GM12878 (cell line): ENCODE measurements around the gene CLPTM1. TPM values are rescaled to one million over a fixed set of nuclear protein-coding genes. Genes with fewer than 3 reads are reported as not detected.

Source experiments
- ATAC-seq: fragments of 200-7000 bp; cut with Tn5 transposase; 3 replicates; pipeline ENCODE4 v1.9.1; 2020; ENCODE audit warnings: mild to moderate bottlenecking, moderate library complexity
- BruUV-seq: library from RNA; stranded (reverse); fragments of 400-500 nt; replicated peaks from 2 replicates; lab custom pipeline; 2021; lab: Mats Ljungman, UMichigan
- CTCF ChIA-PET: fragments of 300-600 bp; sonication (Branson Sonifier 250); formaldehyde crosslinking; extraction: SDS; loops from one replicate; lab custom pipeline; 2021; ENCODE audit warnings: inconsistent platforms; lab: Yijun Ruan, JAX
- POLR2A ChIA-PET: fragments of 350-600 bp; formaldehyde crosslinking; extraction: SDS; loops from one replicate; lab custom pipeline; 2021; ENCODE audit warnings: inconsistent platforms; lab: Charles Lee
- RAD21 ChIA-PET: fragments of 300-600 bp; sonication (Branson Sonifier 250); formaldehyde crosslinking; loops from one replicate; lab custom pipeline; 2023; ENCODE audit warnings: antibody characterized with exemption; ENCODE audit not compliant: unreplicated experiment; lab: Charles Lee
- SMC1A ChIA-PET: fragments of 300-600 bp; sonication (Branson Sonifier 250); formaldehyde crosslinking; loops from one replicate; lab custom pipeline; 2023; ENCODE audit not compliant: unreplicated experiment, uncharacterized antibody; lab: Charles Lee
- DNase-seq: peaks from one replicate; pipeline ENCODE4 v3.0.0-alpha.2; 2011; ENCODE audit warnings: low read depth, low spot score
- FAIRE-seq: peaks from 3 replicates; lab custom pipeline; 2011; peaks lifted over from hg19 to GRCh38; lab: Jason Lieb, UNC
- H2AFZ ChIP-seq: 2 replicates; pipeline ENCODE4 v1.6.0; 2011; ENCODE audit warnings: low read depth, low read length, control low read depth; ENCODE audit not compliant: control insufficient read depth
- H3K27ac ChIP-seq: 2 replicates; pipeline ENCODE4 v1.5.1; 2011; ENCODE audit warnings: control low read depth; ENCODE audit not compliant: control insufficient read depth, insufficient read depth
- H3K27me3 ChIP-seq, 2 experiments: replicated peaks in 1 of 2; 2 replicates each; pipeline versions ENCODE4 v1.6.0 to v1.6.1; 2011; ENCODE audit warnings: low read length in 1 of 2; ENCODE audit not compliant: control insufficient read depth in 2 of 2, insufficient read depth in 2 of 2
- H3K36me3 ChIP-seq, 2 experiments: 2 replicates each; pipeline ENCODE4 v1.5.1; 2011; ENCODE audit warnings: low read length in 1 of 2; ENCODE audit not compliant: control insufficient read depth in 2 of 2, insufficient read depth in 2 of 2
- H3K4me1 ChIP-seq: 2 replicates; pipeline ENCODE4 v1.6.1; 2011; ENCODE audit warnings: mild to moderate bottlenecking, low read length, moderate library complexity, mixed read lengths; ENCODE audit not compliant: control insufficient read depth, insufficient read depth
- H3K4me2 ChIP-seq: 2 replicates; pipeline ENCODE4 v1.6.0; 2011; ENCODE audit warnings: control low read depth; ENCODE audit not compliant: control insufficient read depth, insufficient read depth
- H3K4me3 ChIP-seq: fragments of 200-600 bp; sonication (generic); 2 replicates; pipeline ENCODE4 v1.5.1; 2016
- H3K79me2 ChIP-seq: 2 replicates; pipeline ENCODE4 v1.6.0; 2011; ENCODE audit warnings: low read length; ENCODE audit not compliant: control insufficient read depth, insufficient read depth
- H3K9ac ChIP-seq: 2 replicates; pipeline ENCODE4 v1.8.0; 2011; ENCODE audit warnings: low read length, control low read depth, mixed read lengths; ENCODE audit not compliant: control insufficient read depth, insufficient read depth
- H3K9me3 ChIP-seq: replicated peaks from 3 replicates; pipeline ENCODE4 v1.5.1; 2011; ENCODE audit warnings: mild to moderate bottlenecking, low read length; ENCODE audit not compliant: control insufficient read depth, insufficient read depth
- H4K20me1 ChIP-seq: 2 replicates; pipeline ENCODE4 v1.6.0; 2011; ENCODE audit not compliant: control insufficient read depth, insufficient read depth
- CBX3 ChIP-seq: fragments of 200-600 bp; sonication (generic); IDR thresholded peaks from 2 replicates; pipeline ENCODE4 v1.6.1; 2016; ENCODE audit warnings: low read depth, borderline replicate concordance
- CHD1 ChIP-seq: IDR thresholded peaks from 2 replicates; pipeline ENCODE4 v1.6.1; 2012; ENCODE audit warnings: low read depth, low read length, improper control_type of control experiment
- CHD4 ChIP-seq: fragments of 200-600 bp; sonication (generic); IDR thresholded peaks from 2 replicates; pipeline ENCODE4 v1.6.1; 2016; ENCODE audit warnings: mild to moderate bottlenecking
- CREB1 ChIP-seq: IDR thresholded peaks from 2 replicates; pipeline ENCODE4 v1.6.1; 2012; ENCODE audit warnings: low read depth, mild to moderate bottlenecking, inconsistent platforms
- EP300 ChIP-seq, 2 experiments: fragments of 150-350 bp in 1 of 2; IDR thresholded peaks; 2 replicates each; pipeline ENCODE4 v1.6.1; 2011 to 2012; ENCODE audit warnings: low read depth in 2 of 2, low read length in 2 of 2, borderline replicate concordance in 1 of 2, improper control_type of control experiment in 1 of 2, inconsistent platforms in 1 of 2; ENCODE audit not compliant: control insufficient read depth in 1 of 2
- GABPA ChIP-seq: IDR thresholded peaks from 2 replicates; pipeline ENCODE4 v1.6.1; 2014; ENCODE audit warnings: antibody characterized with exemption, low read depth, mild to moderate bottlenecking, inconsistent platforms
- HCFC1 ChIP-seq: fragments of 150-350 bp; IDR thresholded peaks from 2 replicates; pipeline ENCODE4 v1.6.1; 2014; ENCODE audit warnings: low read length
- NFIC ChIP-seq: IDR thresholded peaks from 2 replicates; pipeline ENCODE4 v1.6.1; 2012; ENCODE audit warnings: low read depth, mild to moderate bottlenecking, inconsistent platforms, low read length, moderate library complexity
- NR2F1 ChIP-seq: fragments of 450-650 bp; conservative IDR thresholded peaks from 2 replicates; pipeline ENCODE4 v1.6.1; 2017; ENCODE audit warnings: mild to moderate bottlenecking
- NRF1 ChIP-seq: conservative IDR thresholded peaks from 2 replicates; pipeline ENCODE4 v1.6.1; 2011; ENCODE audit warnings: mild to moderate bottlenecking, low read depth, low read length, improper control_type of control experiment
- POLR2AphosphoS5 ChIP-seq: IDR thresholded peaks from 2 replicates; pipeline ENCODE4 v1.6.1; 2011; ENCODE audit warnings: mild to moderate bottlenecking, low read length, inconsistent platforms
- RELA ChIP-seq: fragments of 450-650 bp; IDR thresholded peaks from 2 replicates; pipeline ENCODE4 v1.8.0; 2014; ENCODE audit warnings: borderline replicate concordance; ENCODE audit not compliant: partially characterized antibody
- SIN3A ChIP-seq: IDR thresholded peaks from 2 replicates; pipeline ENCODE4 v1.6.1; 2012; ENCODE audit warnings: low read depth, low read length, improper control_type of control experiment
- SMAD1 ChIP-seq: fragments of 450-650 bp; IDR thresholded peaks from 2 replicates; pipeline ENCODE4 v1.6.1; 2018; ENCODE audit warnings: mild to moderate bottlenecking, low read depth; ENCODE audit not compliant: partially characterized antibody
- SMAD5 ChIP-seq: IDR thresholded peaks from 2 replicates; pipeline ENCODE4 v1.6.1; 2016; ENCODE audit warnings: antibody characterized with exemption, low read depth
- SMARCA5 ChIP-seq: fragments of 450-650 bp; IDR thresholded peaks from 2 replicates; pipeline ENCODE4 v1.6.1; 2017; ENCODE audit warnings: mild to moderate bottlenecking
- SUZ12 ChIP-seq: fragments of 200-600 bp; sonication (generic); IDR thresholded peaks from one replicate; pipeline ENCODE4 v1.6.1; 2018; ENCODE audit warnings: antibody characterized with exemption, mild to moderate bottlenecking; ENCODE audit not compliant: unreplicated experiment
- TBL1XR1 ChIP-seq: IDR thresholded peaks from 2 replicates; pipeline ENCODE4 v1.6.1; 2012; ENCODE audit warnings: low read depth, low read length, improper control_type of control experiment
- ZBED1 ChIP-seq: IDR thresholded peaks from 2 replicates; pipeline ENCODE4 v1.6.1; 2016; ENCODE audit warnings: borderline replicate concordance
- WGBS: methylation state at CpG from one replicate; pipeline ENCODE4 v1.1.6; 2016; ENCODE audit warnings: low lambda C conversion rate; ENCODE audit not compliant: insufficient replicate concordance, insufficient coverage; ENCODE audit errors: missing lambda C conversion rate; 5-methylcytosine and 5-hydroxymethylcytosine counted together
- in situ Hi-C: fragments of 300-500 bp; cut with MboI; formaldehyde crosslinking; loops from 9 replicates; pipeline ENCODE4 v1.14.3; 2018; ENCODE audit warnings: mixed read lengths
- intact Hi-C: fragments of 100-400 bp; cut with micrococcal nuclease; formaldehyde crosslinking; loops from one replicate; pipeline ENCODE4 v1.14.2; 2022; ENCODE audit not compliant: unreplicated experiment
- polyA plus RNA-seq, 11 experiments: library from polyadenylated mRNA; depleted of rRNA in 4 of 11; unstranded in 6 of 11; stranded (reverse) in 5 of 11; fragments of >200 nt; fragmentation: Nextera tagmentation in 4 of 11; fragmentation: Illumina TruSeq in 1 of 11; extraction: Ambion mirVana in 4 of 11; extraction: Trizol in 1 of 11; gene quantifications; 1 replicate in 1 of 11; 2 replicates in 10 of 11; pipeline versions ENCODE4 v1.2.1 to v1.2.3, GENCODE V29; 2011 to 2016; ENCODE audit warnings: inconsistent platforms in 2 of 11, missing spikeins in 2 of 11, low read depth in 1 of 11
- total RNA-seq, 4 experiments: library from RNA; depleted of rRNA in 3 of 4; stranded (reverse); fragments of >200 nt in 3 of 4; fragmentation: Illumina TruSeq in 1 of 4; extraction: Trizol in 1 of 4; gene quantifications; 2 replicates each; pipeline versions ENCODE4 v1.2.1 to v1.2.3, GENCODE V29; 2013 to 2021
- TF ChIP-seq, protein P1 (sequence below): IDR thresholded peaks from 2 replicates; pipeline ENCODE4 v1.6.1; 2011; ENCODE audit warnings: borderline replicate concordance, low read depth, mild to moderate bottlenecking, moderate library complexity, mixed read lengths, low read length; ENCODE audit not compliant: insufficient read depth; ENCODE audit errors: extremely low read length

Gene CLPTM1
- total and polyA plus RNA-seq, 10 of the 15 experiments (the other 5 are each of a cell fraction or from before 2014, with no cell fraction given): 0.42 to 72.6 (median 35.2) TPM

DNA sequence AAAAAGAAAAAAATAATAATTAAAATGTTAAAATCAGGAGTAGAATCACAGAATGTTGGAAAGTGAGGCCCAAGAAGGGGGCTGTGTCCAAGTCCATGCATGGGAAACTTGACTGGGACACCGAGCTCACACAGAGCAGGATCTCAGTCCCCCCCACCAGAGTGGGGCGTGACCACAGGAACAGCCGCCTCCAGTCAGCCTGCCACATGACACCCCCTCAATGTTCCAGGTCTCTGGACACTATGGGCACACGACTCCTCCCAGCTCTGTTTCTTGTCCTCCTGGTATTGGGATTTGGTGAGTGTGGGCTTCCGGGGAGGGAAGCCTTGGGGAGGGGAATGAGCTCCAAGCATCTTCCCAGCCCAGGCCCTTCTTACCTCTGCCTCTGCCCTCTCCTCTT, 6.9 kb upstream of the CLPTM1 start:
- no peak for FAIRE-seq
- 52% methylated on average over 5 of the region's 5 CpGs for WGBS

DNA sequence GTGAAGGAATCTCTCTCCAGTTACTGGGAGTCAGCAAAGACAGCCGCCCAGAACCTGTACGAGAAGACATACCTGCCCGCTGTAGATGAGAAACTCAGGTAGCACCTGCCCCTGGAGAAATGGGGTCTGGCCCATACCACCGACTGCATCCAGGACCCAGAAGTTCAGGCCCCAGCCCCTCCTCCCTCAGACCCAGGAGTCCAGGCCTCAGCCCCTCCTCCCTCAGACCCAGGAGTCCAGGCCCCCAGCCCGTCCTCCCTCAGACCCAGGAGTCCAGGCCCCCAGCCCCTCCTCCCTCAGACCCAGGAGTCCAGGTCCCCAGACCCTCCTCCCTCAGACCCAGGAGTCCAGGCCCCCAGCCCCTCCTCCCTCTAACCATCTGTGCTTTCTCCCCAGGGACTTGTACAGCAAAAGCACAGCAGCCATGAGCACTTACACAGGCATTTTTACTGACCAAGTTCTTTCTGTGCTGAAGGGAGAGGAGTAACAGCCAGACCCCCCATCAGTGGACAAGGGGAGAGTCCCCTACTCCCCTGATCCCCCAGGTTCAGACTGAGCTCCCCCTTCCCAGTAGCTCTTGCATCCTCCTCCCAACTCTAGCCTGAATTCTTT, 6.3 kb upstream of the CLPTM1 start:
- no TSS peak for BruUV-seq
- Histone ChIP-seq H4K20me1 (no peaks in the 10 kb centered on the region), H3K9ac (no peak overlapping the region), H3K4me3 (no peak overlapping the region), H3K4me2 (no peak overlapping the region), H3K27me3 (no peaks in the 10 kb centered on the region), H3K79me2 (no peaks in the 10 kb centered on the region; the same call in 1 of the 2 replicates), H3K27ac (no peak overlapping the region), H3K9me3 (no peaks in the 10 kb centered on the region), H3K4me1 (peaks cover 8% of the 10 kb centered on the region), H2AFZ (no peak overlapping the region), H3K36me3 (no peaks in the 10 kb centered on the region)
- ChIA-PET POLR2A (no interaction called here), SMC1A (interaction anchor here (1.1 kb wide), 1 partner anchor 111 kb away, joined by 3 read pairs; no protein-coding TSS in a partner anchor), RAD21 (no interaction called here), CTCF (interaction anchor here (1.0 to 1.8 kb wide), 4 partner anchors 33 to 111 kb away, joined by 3 to 4 read pairs (median 3); no protein-coding TSS in a partner anchor)
- in situ Hi-C loops (no loop called here), intact Hi-C loops (no loop called here)
- WGBS: 62% methylated on average over 4 of the region's 5 CpGs
- ATAC-seq: no peak
- FAIRE-seq: no peak
- DNase-seq: no peak
- TF ChIP-seq SMARCA5 (no peak), CHD4 (no peak), RELA (no peak), NR2F1 (no peak), CHD1 (no peak), CREB1 (no peak), SMAD1 (no peak), NFIC (no peak), POLR2AphosphoS5 (no peak), SUZ12 (no peak), ZBED1 (no peak), TBL1XR1 (no peak), SMAD5 (no peak), EP300 (IDR thresholded peaks at IDR 0.05; ENCODE audit: borderline replicate concordance in 1 of 2, control insufficient read depth in 1 of 2, low read depth in 2 of 2, low read length in 2 of 2) (no peak)

More for the DNA sequence above, 6.9 kb upstream of the CLPTM1 start:
- DNase-seq (no peak), ATAC-seq (no peak)
- H3K4me1 ChIP-seq: peaks cover 6% of the 10 kb centered on the region
- TF ChIP-seq HCFC1 (no peak), GABPA (no peak), NR2F1 (no peak), NRF1 (no peak), CBX3 (no peak), RELA (no peak), SIN3A (no peak)
- TF ChIP-seq, protein P1, sequence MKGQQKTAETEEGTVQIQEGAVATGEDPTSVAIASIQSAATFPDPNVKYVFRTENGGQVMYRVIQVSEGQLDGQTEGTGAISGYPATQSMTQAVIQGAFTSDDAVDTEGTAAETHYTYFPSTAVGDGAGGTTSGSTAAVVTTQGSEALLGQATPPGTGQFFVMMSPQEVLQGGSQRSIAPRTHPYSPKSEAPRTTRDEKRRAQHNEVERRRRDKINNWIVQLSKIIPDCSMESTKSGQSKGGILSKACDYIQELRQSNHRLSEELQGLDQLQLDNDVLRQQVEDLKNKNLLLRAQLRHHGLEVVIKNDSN: peak; percentile 8
- H3K36me3 ChIP-seq: no peaks in the 10 kb centered on the region
- POLR2A ChIA-PET: no interaction called here
- CTCF ChIA-PET: interaction anchor here (1.0 to 1.2 kb wide), 3 partner anchors 32 to 45 kb away, joined by 3 to 4 read pairs (median 3); no protein-coding TSS in a partner anchor
- SMC1A ChIA-PET: interaction anchor here (1.1 kb wide), 1 partner anchor 111 kb away, joined by 3 read pairs; no protein-coding TSS in a partner anchor
- H3K9me3 ChIP-seq: no peaks in the 10 kb centered on the region
- no peaks in the 10 kb centered on the region for H3K27me3 ChIP-seq
- no peak overlapping the region for H3K27ac ChIP-seq
- RAD21 ChIA-PET: no interaction called here
- H3K79me2 ChIP-seq: no peaks in the 10 kb centered on the region
- no peak overlapping the region for H2AFZ ChIP-seq
- intact Hi-C loops (no loop called here), in situ Hi-C loops (no loop called here)
- no peak overlapping the region for H3K4me2 ChIP-seq
- H4K20me1 ChIP-seq: no peaks in the 10 kb centered on the region
- H3K9ac ChIP-seq: no peak overlapping the region
- BruUV-seq: no TSS peak
- no peak overlapping the region for H3K4me3 ChIP-seq
